SK-N-SH (cell line): ENCODE results near the gene NEK6. TPM values are rescaled to one million over a fixed set of nuclear protein-coding genes. Genes with fewer than 3 reads are reported as not detected.
"Not testable (repeated sequence)": the region's sequence is repeated elsewhere in the genome, so short reads cannot be mapped to it uniquely, and the experiment has no call there.

Experiments
- CTCF ChIA-PET: fragments of 300-600, 350-600 bp; formaldehyde crosslinking; extraction: SDS; loops from one replicate; lab custom pipeline; 2021; lab: Yijun Ruan, JAX
- POLR2A ChIA-PET: fragments of 350-600 bp; sonication (Branson Sonifier 250); formaldehyde crosslinking; extraction: SDS; loops from one replicate; lab custom pipeline; 2020; ENCODE audit warnings: antibody characterized with exemption, inconsistent platforms; lab: Yijun Ruan, JAX
- DNase-seq: peaks from one replicate; pipeline ENCODE4 v3.0.0; 2012
- H2AFZ ChIP-seq: fragments of 200-600 bp; sonication (generic); 2 replicates; pipeline ENCODE4 v1.8.1; 2016; ENCODE audit warnings: antibody characterized with exemption, mild to moderate bottlenecking, low read depth
- H3F3A ChIP-seq: fragments of 200-600 bp; sonication (generic); replicated peaks from 2 replicates; pipeline ENCODE3; 2016; ENCODE audit warnings: antibody characterized with exemption, mild to moderate bottlenecking; ENCODE audit not compliant: insufficient read depth
- H3K27ac ChIP-seq, 2 experiments: fragments of 200-500 bp in 1 of 2; fragments of 200-600 bp in 1 of 2; sonication (Bioruptor generic) in 1 of 2; sonication (generic), shearing (Covaris generic) in 1 of 2; 2 replicates each; pipeline versions ENCODE4 v1.5.1 to v1.6.1; 2014 to 2016; ENCODE audit warnings: low read depth in 2 of 2, inconsistent platforms in 1 of 2, low read length in 1 of 2, mild to moderate bottlenecking in 1 of 2, mixed read lengths in 1 of 2
- H3K27me3 ChIP-seq: fragments of 200-600 bp; sonication (generic), shearing (Covaris generic); 2 replicates; pipeline ENCODE4 v1.6.1; 2016; ENCODE audit warnings: mixed run types; ENCODE audit not compliant: insufficient read depth
- H3K36me3 ChIP-seq, 2 experiments: fragments of 200-500 bp in 1 of 2; fragments of 200-600 bp in 1 of 2; sonication (Bioruptor generic) in 1 of 2; sonication (generic) in 1 of 2; replicated peaks in 1 of 2; 2 replicates each; pipeline versions ENCODE3 to v1.5.1; 2014 to 2016; ENCODE audit warnings: low read length in 1 of 2, mild to moderate bottlenecking in 1 of 2; ENCODE audit not compliant: insufficient read depth in 2 of 2, control insufficient read depth in 1 of 2
- H3K4me1 ChIP-seq, 2 experiments: fragments of 200-500 bp in 1 of 2; fragments of 200-600 bp in 1 of 2; sonication (Bioruptor generic) in 1 of 2; sonication (generic), shearing (Covaris generic) in 1 of 2; 2 replicates each; pipeline versions ENCODE4 v1.5.1 to v1.6.1; 2014 to 2016; ENCODE audit warnings: low read depth in 1 of 2, low read length in 1 of 2, mixed run types in 1 of 2; ENCODE audit not compliant: insufficient read depth in 2 of 2, control insufficient read depth in 1 of 2
- H3K4me2 ChIP-seq: fragments of 200-600 bp; sonication (generic), shearing (Covaris generic); 2 replicates; pipeline ENCODE4 v1.6.1; 2017; ENCODE audit warnings: mixed run types
- H3K4me3 ChIP-seq, 2 experiments: fragments of 200-500 bp in 1 of 2; fragments of 200-600 bp in 1 of 2; sonication (Bioruptor generic) in 1 of 2; sonication (generic), shearing (Covaris generic) in 1 of 2; 2 replicates each; pipeline versions ENCODE4 v1.5.1 to v1.8.1; 2014 to 2016; ENCODE audit warnings: low read depth in 2 of 2, inconsistent platforms in 1 of 2, low read length in 1 of 2, mild to moderate bottlenecking in 1 of 2, mixed read lengths in 1 of 2, moderate library complexity in 1 of 2
- H3K79me2 ChIP-seq: fragments of 200-600 bp; sonication (generic); 2 replicates; pipeline ENCODE4 v1.8.1; 2017; ENCODE audit warnings: mild to moderate bottlenecking; ENCODE audit not compliant: insufficient read depth
- H3K9ac ChIP-seq: fragments of 200-600 bp; sonication (generic); 2 replicates; pipeline ENCODE4 v1.6.1; 2017; ENCODE audit warnings: mixed run types
- H3K9me2 ChIP-seq: fragments of 200-600 bp; sonication (generic); 2 replicates; pipeline ENCODE4 v1.6.1; 2017; ENCODE audit warnings: mixed run types
- H3K9me3 ChIP-seq: fragments of 200-600 bp; sonication (generic); 2 replicates; pipeline ENCODE4 v1.6.1; 2017; ENCODE audit warnings: mixed run types, mild to moderate bottlenecking, moderate library complexity
- H4K20me1 ChIP-seq: fragments of 200-600 bp; sonication (generic); 2 replicates; pipeline ENCODE4 v1.6.1; 2017; ENCODE audit warnings: mild to moderate bottlenecking, mixed run types; ENCODE audit not compliant: insufficient read depth
- CHD2 ChIP-seq: fragments of 150-350 bp; IDR thresholded peaks from 2 replicates; pipeline ENCODE4 v1.6.1; 2018; ENCODE audit warnings: low read length; ENCODE audit not compliant: partially characterized antibody
- ELF1 ChIP-seq: IDR thresholded peaks from 2 replicates; pipeline ENCODE4 v1.4.0; 2012
- EZH2phosphoT487 ChIP-seq: fragments of 200-600 bp; sonication (generic); IDR thresholded peaks from 2 replicates; pipeline ENCODE4 v1.6.1; 2017; ENCODE audit warnings: low read depth, mixed run types, mild to moderate bottlenecking, antibody characterized with exemption, moderate library complexity, borderline replicate concordance
- IRF3 ChIP-seq: fragments of 150-350 bp; IDR thresholded peaks from 2 replicates; pipeline ENCODE4 v1.6.1; 2016; ENCODE audit warnings: mild to moderate bottlenecking, low read depth, low read length
- MEF2A ChIP-seq: IDR thresholded peaks from 2 replicates; pipeline ENCODE4 v1.4.0; 2012; ENCODE audit warnings: low read depth, borderline replicate concordance
- PBX3 ChIP-seq: IDR thresholded peaks from 2 replicates; pipeline ENCODE4; 2012
- RAD21 ChIP-seq: IDR thresholded peaks from 2 replicates; pipeline ENCODE4 v1.6.1; 2012; ENCODE audit warnings: mild to moderate bottlenecking, low read length
- SIN3A ChIP-seq: IDR thresholded peaks from 2 replicates; pipeline ENCODE4 v1.6.1; 2012; ENCODE audit warnings: low read depth, mild to moderate bottlenecking, low read length, moderate library complexity, borderline replicate concordance
- SMC3 ChIP-seq: IDR thresholded peaks from 2 replicates; pipeline ENCODE4 v1.6.1; 2012; ENCODE audit warnings: low read depth, low read length, improper control_type of control experiment
- TCF12 ChIP-seq: IDR thresholded peaks from 2 replicates; pipeline ENCODE4 v1.4.0; 2012
- WGBS: methylation state at CpG from one replicate; pipeline ENCODE4 v1.1.6; 2017; ENCODE audit warnings: low lambda C conversion rate; 5-methylcytosine and 5-hydroxymethylcytosine counted together
- polyA plus RNA-seq, 3 experiments: library from polyadenylated mRNA; depleted of rRNA; stranded (reverse); fragments of >200 nt; gene quantifications; 2 replicates each; pipeline ENCODE4 v1.2.3, GENCODE V29; 2012

Gene NEK6
- polyA plus RNA-seq, 1 of the 3 experiments (the other 2 are of a cell fraction), result 89.8 TPM

- TF ChIP-seq PBX3 (peak; percentile 50; the same call in 1 of the 2 replicates), RAD21 (no peak), SMC3 (no peak), IRF3 (no peak), MEF2A (no peak), EZH2phosphoT487 (no peak), SIN3A (0 out of 2 replicates have a peak, but pooled peaks have one; percentile 30), TCF12 (peak; percentile 30; the same call in 1 of the 2 replicates), ELF1 (peak; percentile 31; the same call in 1 of the 2 replicates), CHD2 (no peak)
Measured at GRCh38 chr9:124251605-124252378, 6.0 kb upstream of the NEK6 start (continued).

- POLR2A ChIA-PET, H3K79me2 ChIP-seq, H3K4me3 ChIP-seq, CTCF ChIA-PET, H3K27me3 ChIP-seq, H3K36me3 ChIP-seq, H3K27ac ChIP-seq, H2AFZ ChIP-seq, H3K9me3 ChIP-seq, H3K9me2 ChIP-seq, H3K9ac ChIP-seq, H4K20me1 ChIP-seq, H3K4me2 ChIP-seq, DNase-seq: not testable (repeated sequence)
- 87% methylated on average over 8 of the region's 8 CpGs for WGBS
- H3K4me1 ChIP-seq, result peaks cover 3 to 20% of the 10 kb centered on the region in 2 experiments; a peak in 2 of 4 replicates
- H3F3A ChIP-seq, result peaks cover 23% of the 10 kb centered on the region
Measured at GRCh38 chr9:124252878-124253277, 4.9 kb upstream of the NEK6 start.

- no peak for DNase-seq
- H3K79me2 ChIP-seq, result peaks cover 17% of the 10 kb centered on the region
- H2AFZ ChIP-seq, result 0 out of 2 replicates have a peak overlapping the region, but pooled peaks have one; percentile 0
- ChIA-PET CTCF (interaction anchor here (2.0 kb wide), 1 partner anchor 127 kb away, joined by 5 read pairs; no protein-coding TSS in a partner anchor), POLR2A (no interaction called here)
- 75% methylated on average over 10 of the region's 10 CpGs for WGBS
- no peaks in the 10 kb centered on the region for H4K20me1 ChIP-seq
- H3K9me2 ChIP-seq, result no peaks in the 10 kb centered on the region
- no peaks in the 10 kb centered on the region for H3K27me3 ChIP-seq
- H3K4me3 ChIP-seq, result no peak overlapping the region
- no peak overlapping the region for H3K9ac ChIP-seq
- no peaks in the 10 kb centered on the region for H3K36me3 ChIP-seq
- H3F3A ChIP-seq, result peaks cover 33% of the 10 kb centered on the region
- no peak overlapping the region for H3K4me2 ChIP-seq
- no peaks in the 10 kb centered on the region for H3K9me3 ChIP-seq
- H3K4me1 ChIP-seq, result peaks cover 3 to 20% of the 10 kb centered on the region in 2 experiments; a peak in 2 of 4 replicates
- no peak overlapping the region for H3K27ac ChIP-seq
- no peak for TF ChIP-seq ELF1
Measured at GRCh38 chr9:124254261-124254682, 3.5 kb upstream of the NEK6 start.
